ENCODE results near the gene FAM241A. TPM values are rescaled to one million over a fixed set of nuclear protein-coding genes. Genes with fewer than 3 reads are reported as not detected.
"Not testable (repeated sequence)": the region's sequence is repeated elsewhere in the genome, so short reads cannot be mapped to it uniquely, and the experiment has no call there.

Gene FAM241A
- total and polyA plus RNA-seq, 2 of the 13 experiments (the other 11 are each of a cell fraction or from before 2014, with no cell fraction given): 0.61 to 0.69 TPM

GRCh38 chr4:112208137-112209095 lies 63.2 kb downstream of the FAM241A start (continued):
- peak; percentile 58; the same call in 1 of the 2 replicates for TF ChIP-seq ARNT2 (CRISPR knock-in tag; IDR thresholded peaks at IDR 0.05; ENCODE audit: low read depth)
- peak; percentile 68 for TF ChIP-seq CEBPB (IDR thresholded peaks at IDR 0.05; ENCODE audit: borderline replicate concordance, low read depth, low read length)
- TF ChIP-seq FOXO1 (CRISPR knock-in tag; IDR thresholded peaks at IDR 0.05): peak; percentile 86
- peak; percentile 80 for TF ChIP-seq HMG20B (CRISPR knock-in tag; conservative IDR thresholded peaks at IDR 0.05)
- peak; percentile 40 for TF ChIP-seq ESRRA (CRISPR knock-in tag; IDR thresholded peaks at IDR 0.05; ENCODE audit: low read depth)
- TF ChIP-seq NR2F6 (IDR thresholded peaks at IDR 0.05): peak; percentile 69
- peak; percentile 69 for TF ChIP-seq NR2F6 (CRISPR knock-in tag; IDR thresholded peaks at IDR 0.05)
- TF ChIP-seq ELF4 (CRISPR knock-in tag; IDR thresholded peaks at IDR 0.05; ENCODE audit: borderline replicate concordance): peak; percentile 40; the same call in 1 of the 2 replicates
- peak; percentile 33; the same call in 1 of the 2 replicates for TF ChIP-seq ZFP90 (CRISPR knock-in tag; IDR thresholded peaks at IDR 0.05; ENCODE audit: borderline replicate concordance)
- 0 out of 2 replicates have a peak, but pooled peaks have one; percentile 62 for TF ChIP-seq ERF (CRISPR knock-in tag; IDR thresholded peaks at IDR 0.05)
- TF ChIP-seq CBFB (CRISPR knock-in tag; IDR thresholded peaks at IDR 0.05): peak; percentile 57; the same call in 1 of the 2 replicates
- TF ChIP-seq JUN (CRISPR knock-in tag; IDR thresholded peaks at IDR 0.05): peak; percentile 89
- peak; percentile 88; the same call in 1 of the 2 replicates for TF ChIP-seq KDM6A (CRISPR knock-in tag; IDR thresholded peaks at IDR 0.05; ENCODE audit: low read depth)
- peak; percentile 54 for TF ChIP-seq NFYC (CRISPR knock-in tag; IDR thresholded peaks at IDR 0.05)
- TF ChIP-seq TCF7L2 (IDR thresholded peaks at IDR 0.05; ENCODE audit: low read depth, low read length): peak; percentile 40; the same call in 1 of the 2 replicates
- peak; percentile 36; the same call in 1 of the 2 replicates for TF ChIP-seq ELF1 (CRISPR knock-in tag; IDR thresholded peaks at IDR 0.05)
- peak; percentile 96 for TF ChIP-seq ARID5B (CRISPR knock-in tag; IDR thresholded peaks at IDR 0.05)
- peak in 1 of 2 experiments; percentile 81; a peak in 1 of 4 replicates for TF ChIP-seq KLF16 (CRISPR knock-in tag; IDR thresholded peaks at IDR 0.05)
- TF ChIP-seq FOXA1, CREB1 (IDR thresholded peaks at IDR 0.05): not testable (repeated sequence)
- peak; percentile 71 for TF ChIP-seq FOXA1 (CRISPR knock-in tag; IDR thresholded peaks at IDR 0.05)
- peak in 1 of 2 experiments; percentile 93; a peak in 2 of 4 replicates for TF ChIP-seq ATF4 (CRISPR knock-in tag; IDR thresholded peaks at IDR 0.05)
- peak; percentile 77; the same call in 1 of the 2 replicates for TF ChIP-seq ZNF580 (CRISPR knock-in tag; IDR thresholded peaks at IDR 0.05; ENCODE audit: borderline replicate concordance, low read depth)
- 0 out of 2 replicates have a peak, but pooled peaks have one; percentile 63 for TF ChIP-seq MTA1 (CRISPR knock-in tag; IDR thresholded peaks at IDR 0.05; ENCODE audit: borderline replicate concordance)
- TF ChIP-seq CREB1 (CRISPR knock-in tag; IDR thresholded peaks at IDR 0.05): peak; percentile 67
- TF ChIP-seq KAT7 (CRISPR knock-in tag; IDR thresholded peaks at IDR 0.05; ENCODE audit: borderline replicate concordance): 0 out of 2 replicates have a peak, but pooled peaks have one; percentile 47

All from HepG2 (cell line).